Forelimb muscle (tissue), 1 donor: ENCODE measurements around the gene PTPRR. TPM values are rescaled to one million over a fixed set of nuclear protein-coding genes. Genes with fewer than 3 reads are reported as not detected.
"Not testable (repeated sequence)": the region's sequence is repeated elsewhere in the genome, so short reads cannot be mapped to it uniquely, and the experiment has no call there.

Experiments used
- DNase-seq: peaks from one replicate; pipeline ENCODE4 v3.0.0-alpha.2; 2013; ENCODE audit warnings: low read depth
- polyA plus RNA-seq: library from polyadenylated mRNA; unstranded; fragments of 120-200 nt; gene quantifications from one replicate; pipeline ENCODE4 v1.2.1, GENCODE V29; 2013; ENCODE audit not compliant: insufficient read length

Gene PTPRR
- polyA plus RNA-seq, 1 donor, result 0.67 TPM

DNA sequence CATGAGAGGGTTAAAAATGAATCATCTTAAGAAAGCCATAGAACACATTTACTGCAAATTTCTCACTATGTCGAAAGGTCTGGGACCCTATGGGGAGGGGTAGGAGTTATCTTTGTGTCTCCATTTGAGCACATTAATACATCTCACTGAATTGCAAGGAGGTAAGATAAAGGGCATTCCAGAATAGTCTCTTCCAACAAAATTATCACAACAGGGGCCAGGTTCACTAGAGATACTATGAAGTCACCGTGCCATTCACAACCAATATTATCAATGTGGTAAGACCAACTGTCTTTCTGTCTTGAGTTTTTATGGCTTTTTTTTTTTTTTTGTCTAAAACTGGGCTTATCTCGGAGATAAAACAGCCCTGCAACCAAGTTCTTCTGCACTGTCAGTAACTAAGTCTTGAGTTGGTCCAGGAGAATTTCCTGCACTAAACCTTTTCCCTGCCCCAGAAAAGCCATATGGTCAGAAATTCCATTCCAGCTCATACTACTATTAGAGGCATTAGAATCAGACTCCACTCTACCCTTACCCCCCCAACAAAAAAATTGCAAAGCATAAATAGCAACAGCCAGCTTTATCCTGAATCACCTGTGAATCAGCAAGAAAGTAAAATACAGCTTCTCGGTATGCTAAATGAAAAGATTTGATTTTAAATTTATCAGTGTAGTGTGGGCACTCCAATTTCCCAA, 79.7 kb downstream of the PTPRR start:
- no peak for DNase-seq

DNA sequence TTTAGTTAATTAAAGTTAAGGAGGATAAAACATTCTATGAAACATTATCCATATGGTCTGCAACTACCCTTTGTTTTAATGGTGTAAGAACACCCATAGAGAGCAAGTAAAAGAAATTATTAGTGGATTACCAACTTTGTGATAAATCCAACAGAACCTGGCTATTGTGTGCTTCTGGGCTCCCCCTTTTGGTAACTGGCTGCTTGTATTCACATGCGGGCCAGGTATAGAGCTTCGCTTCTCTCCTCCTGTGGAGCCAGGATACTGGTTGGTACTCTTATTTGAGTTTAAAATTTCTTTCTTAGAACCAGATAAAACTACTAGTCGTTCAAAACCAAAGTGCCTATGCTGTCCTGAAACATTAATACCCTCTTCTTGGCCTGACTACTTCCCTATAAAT, 81.0 kb downstream of the PTPRR start:
- DNase-seq, result no peak

DNA sequence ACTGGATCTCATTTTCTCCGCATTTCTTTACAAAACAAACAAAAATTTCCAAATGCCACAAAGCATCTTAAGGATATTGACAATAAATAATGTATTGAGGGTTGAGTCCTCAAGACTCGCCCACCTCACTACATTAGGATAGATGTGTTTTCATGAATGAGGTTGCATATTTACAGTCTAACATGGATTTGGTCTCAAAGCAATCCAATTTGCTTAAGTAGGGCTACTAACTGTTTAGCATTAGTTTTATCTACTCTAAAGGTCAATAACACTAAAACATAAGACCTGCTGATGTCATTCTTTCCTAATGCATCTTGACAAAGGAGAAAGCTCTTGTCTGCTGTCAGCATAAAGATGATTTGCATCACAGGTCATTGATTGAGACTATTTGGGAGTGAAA, 82.4 kb downstream of the PTPRR start:
- no peak for DNase-seq

DNA sequence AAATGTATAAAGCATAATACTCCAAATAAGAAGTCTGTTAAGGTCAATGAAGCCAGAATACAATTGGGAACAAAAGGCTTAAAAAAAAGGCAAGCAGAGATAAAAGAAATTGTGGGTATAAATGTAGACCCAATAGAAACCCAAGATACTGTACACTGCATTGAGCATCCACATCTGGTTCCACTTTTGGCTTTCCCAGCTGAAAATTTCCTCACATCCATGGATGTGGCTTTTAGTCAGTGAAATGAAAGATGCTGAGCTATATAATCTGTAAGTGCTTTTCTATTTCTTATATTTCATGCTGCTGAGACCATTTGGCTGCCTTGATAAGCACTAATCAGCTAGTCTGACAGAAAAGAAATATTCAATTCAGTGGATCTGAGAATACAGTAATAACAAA, 83.5 kb downstream of the PTPRR start:
- no peak for DNase-seq

DNA sequence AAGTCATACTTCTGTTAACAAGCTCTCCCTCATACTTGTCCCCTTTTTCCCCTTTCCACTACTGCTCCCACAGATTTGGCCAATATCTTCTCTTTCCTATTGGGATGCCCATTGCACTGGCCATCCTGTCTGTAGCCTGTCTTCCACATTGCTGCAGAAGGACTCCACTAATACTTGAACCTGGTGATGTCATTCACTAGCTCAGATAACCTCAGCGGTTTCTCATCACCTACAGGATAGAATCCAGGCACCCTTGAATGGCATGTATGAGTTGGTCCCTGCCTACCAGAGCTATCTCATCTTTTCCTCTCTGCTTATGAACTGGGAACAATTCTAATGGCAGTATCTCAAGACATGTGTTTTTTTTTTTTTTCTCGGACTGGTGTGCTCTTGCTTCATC, 84.6 kb downstream of the PTPRR start:
- no peak for DNase-seq

DNA sequence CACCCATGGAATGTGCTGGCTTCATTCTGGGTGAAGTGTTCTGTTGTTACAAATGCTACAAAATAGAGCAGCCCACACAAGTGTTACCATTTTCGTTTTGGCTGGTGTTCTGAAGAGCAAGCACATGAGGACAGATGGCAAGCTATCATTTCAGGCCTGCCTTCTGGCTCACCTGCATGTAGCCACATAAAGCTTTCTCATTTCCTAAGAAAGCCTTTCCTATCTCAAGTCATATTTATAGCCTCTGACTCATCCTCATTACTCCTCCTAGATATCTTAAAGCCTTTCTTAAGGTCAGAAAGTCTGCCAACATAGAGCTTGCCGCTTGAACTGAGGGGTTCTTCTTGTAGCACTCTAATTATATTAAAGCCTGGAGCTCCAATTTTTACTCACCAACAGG, 89.0 kb downstream of the PTPRR start:
- no peak for DNase-seq

DNA sequence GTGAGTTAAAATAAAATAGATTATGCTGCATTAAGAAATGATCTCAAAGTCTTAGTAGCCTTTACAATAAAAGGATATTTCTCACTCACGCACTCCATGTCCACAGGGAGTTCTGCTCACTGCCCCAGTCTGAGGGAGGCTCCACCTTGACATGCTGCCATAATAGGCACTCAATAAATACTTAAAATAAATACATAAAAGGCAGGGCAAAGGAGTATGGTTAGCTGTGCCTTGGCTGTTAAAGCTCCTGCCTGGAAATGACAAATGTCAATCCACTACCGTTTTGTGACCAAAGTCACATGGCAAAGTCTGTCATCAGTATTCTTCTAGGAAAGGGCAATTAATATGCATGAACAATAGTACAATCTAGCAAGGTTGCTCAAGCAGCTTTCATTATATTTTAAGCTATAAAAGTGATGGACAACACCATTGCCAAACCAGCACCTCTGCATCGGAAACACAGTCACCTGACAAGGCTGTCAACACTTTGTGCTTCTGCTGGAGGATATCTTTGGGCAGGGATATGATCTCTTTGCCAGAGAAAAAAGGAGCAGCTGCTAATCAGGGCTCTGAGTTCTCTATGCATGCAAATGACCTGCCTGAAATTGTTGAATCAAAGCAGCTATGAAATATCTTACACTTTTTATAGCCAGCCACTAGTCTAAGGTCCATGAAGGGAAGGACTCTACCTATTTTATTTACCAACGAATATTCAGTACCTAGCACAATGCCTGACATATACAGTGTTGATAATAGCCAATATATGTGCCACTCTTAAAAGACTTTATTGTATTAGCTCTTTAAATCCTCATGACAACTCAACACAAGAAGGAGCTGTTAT, 90.1 kb downstream of the PTPRR start:
- no peak for DNase-seq

DNA sequence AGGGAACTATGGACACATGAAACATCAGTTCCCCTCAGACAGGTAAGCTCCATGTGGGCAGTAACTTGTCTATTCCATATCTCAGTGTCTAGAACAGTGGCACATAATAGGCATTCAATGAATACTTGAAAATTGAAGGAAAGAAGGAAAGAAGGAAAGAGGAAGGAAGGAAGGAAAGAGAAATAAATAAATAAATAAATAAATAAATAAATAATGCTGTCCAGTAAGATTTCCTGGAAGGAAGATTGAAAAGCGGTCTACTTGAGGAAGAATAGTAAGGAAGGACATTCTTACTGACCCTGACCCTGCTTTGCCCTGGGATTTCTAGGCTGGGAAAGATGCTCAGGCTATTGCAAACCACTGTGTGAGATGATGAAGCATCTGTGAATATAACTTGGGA, 91.5 kb downstream of the PTPRR start:
- DNase-seq, result no peak

DNA sequence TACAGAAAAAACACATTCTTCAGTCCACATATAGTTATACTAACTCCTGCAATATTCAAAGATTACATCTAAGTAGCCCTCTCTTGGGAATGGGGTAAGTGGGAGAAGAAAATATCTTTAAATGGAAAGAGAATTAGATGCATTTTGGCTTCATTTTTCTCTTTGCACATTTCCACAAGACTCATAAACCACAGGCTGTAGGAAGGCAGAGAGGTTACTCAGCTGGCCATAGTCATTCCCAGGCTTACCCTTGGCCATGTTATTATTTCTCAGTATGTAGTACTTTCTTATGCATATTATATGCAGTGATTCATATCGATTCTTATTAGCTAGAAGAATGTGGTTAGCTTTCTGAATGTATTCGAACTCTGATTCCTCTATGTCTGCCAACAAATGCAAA, 92.2 kb downstream of the PTPRR start:
- no peak for DNase-seq

DNA sequence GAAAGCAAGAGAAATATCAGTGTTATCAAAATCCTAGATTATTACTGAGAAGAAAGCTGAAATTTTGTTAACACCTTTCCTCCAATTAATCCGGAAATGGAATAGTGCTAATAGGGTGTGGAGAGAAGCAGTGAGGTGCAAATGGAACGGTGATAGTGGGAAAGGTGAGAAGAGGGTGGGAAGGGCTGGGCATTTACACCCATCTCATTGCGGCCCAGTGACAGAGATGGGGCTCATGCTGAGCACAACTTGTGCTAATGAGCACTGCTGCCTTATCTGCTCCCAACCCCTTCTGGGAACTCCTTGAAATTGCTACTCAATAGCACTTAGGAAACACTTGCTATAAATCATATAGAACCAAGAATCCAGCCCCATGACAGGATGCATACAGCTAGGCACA, 94.4 kb downstream of the PTPRR start:
- DNase-seq, result no peak

DNA sequence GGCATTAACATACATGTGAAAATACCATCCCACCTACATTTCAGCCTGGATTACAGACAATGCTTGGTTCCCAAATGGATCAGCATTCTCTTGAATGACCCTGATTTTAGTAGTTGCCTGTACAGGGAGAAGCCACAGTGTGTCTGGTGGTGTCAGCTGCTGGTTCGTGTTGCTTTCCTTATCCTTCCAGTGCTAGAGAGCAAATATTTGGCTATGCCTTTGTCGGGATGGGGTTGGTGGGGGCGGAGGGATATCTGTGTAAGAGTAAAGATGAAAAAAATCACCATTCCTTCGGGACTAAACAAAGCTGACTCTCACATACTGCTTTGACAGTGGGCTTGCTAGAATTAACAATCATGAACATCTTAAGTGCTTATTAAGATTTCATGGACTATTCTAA, 96.0 kb downstream of the PTPRR start:
- DNase-seq, result no peak

DNA sequence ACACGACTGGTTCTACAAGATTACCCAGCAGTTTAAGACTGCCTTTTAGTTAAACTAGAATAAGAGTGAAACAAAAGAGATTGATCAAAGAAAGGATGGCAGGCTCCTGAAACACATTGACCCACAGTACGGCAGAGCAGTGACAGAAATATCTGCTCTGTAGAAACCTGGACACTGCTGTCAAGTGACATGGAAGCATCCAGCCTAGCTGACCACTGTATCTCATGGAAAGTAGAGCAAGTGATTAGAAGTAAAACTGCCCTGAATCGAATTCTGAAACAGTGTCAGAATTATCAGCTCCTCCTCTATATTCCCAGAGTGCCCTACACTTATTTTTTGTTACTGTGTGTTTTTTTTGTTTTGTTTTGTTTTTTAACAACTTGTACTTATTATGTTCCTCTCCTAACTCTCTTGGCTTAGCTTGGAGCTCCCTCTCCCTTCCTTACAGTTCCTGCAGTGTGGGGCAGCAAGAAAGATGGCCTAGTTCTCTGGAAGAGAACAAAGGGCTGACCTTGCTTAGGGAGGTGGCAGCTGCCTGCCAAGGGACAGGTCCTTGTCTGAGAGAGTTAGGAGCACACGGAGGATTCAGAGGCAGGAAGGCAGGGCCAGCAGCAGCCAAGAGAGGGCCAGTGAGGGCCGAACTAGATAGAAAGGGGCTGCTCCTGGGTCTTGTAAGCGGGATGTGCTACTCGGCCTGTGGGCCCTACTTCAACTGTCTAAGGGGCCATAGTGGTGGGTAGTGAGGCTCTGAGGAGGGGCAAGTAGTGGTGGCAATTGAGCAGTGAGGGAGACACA, 97.2 kb downstream of the PTPRR start:
- no peak for DNase-seq

DNA sequence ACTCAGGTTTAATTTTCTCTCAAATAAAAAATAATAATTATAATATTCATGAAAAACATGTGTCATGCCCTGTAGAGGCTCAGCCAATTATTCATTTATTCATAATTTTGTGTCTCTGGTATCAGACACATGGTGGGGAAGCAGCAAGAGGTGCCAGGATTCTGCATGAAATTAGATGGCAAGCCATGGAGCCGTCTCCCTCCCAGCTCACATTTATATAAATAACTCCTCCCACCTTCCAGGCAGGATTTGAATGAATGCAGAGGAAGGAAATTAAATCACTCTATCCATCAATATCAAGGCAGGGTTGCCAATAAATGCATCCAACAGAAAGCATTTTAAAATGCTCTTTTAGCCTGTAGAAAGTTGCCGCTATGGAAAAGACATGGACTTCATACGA, 98.1 kb downstream of the PTPRR start:
- DNase-seq, result no peak

DNA sequence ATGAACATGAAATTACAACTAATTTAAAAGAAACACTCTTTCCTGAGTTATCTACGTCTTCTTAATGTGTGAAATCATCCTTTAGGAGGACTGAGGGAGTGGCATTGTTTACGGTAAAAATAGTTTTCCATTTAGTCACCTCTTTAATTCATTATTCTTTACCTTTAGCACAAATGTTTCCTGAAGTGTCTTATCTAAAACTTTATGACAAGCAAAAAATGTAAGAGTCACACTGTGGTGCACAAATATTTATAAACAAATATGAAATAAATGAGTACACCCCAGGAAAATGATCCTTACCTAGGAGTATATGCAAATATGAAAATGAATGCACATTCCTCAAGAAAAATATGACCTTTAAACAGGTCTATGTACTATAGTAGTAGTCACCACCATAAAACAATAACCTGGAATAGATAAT, 104.6 kb downstream of the PTPRR start:
- no peak for DNase-seq

DNA sequence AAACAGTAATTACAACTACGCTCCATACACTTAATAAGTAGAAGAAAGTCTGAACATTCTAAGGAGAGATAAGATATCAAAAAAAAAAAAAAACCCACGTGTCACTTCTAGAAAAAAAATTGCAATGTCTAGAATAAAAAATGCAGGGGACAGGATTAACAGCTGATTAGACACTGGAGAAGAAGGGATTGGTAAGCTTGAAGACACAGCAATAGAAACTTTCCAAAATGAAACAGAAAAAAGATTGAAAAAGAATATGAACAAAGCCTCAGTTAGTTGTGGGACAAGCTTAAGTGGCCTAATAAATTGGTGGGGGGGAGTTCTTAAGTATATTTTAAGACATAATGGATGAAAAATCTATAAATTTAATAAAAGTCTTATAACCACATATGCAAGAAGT, 105.5 kb downstream of the PTPRR start:
- DNase-seq, result no peak

DNA sequence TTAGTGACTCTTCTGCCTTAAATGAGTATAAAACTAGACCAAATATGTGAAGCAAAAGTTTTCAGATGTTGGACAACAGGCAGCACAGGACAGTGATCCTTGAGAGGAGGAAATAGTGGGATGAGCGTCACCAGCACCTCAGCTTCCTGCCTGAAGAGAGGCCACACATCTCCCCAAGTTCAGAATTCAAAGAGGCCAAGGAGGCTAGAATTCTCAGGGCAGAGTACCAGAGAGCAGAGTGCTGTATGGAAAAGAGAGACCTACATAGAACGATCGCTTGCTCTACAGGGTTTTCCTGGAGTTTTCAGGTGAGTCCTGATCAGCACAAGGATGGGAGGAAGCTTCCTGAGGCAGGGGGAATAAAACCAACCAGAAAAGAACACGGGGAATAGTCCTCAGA, 107.0 kb downstream of the PTPRR start:
- no peak for DNase-seq

DNA sequence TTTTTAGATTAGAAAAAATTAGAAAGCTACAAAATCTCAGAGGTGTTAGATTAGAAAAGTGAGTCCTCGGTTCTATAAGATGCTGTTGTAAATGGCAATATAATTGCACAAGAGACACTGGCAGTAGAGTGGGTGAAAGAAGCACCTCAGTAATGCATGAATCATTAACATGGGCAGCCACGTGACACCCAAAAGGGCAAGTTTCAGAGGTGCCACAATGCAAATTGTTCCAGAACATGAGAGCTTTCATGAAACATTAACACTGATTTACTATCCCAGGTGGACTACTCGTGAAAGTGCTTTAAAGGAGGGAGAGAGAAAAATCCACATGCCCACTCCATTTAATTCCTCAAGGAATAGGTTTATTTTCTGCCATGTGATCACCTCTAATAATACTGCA, 108.4 kb downstream of the PTPRR start:
- no peak for DNase-seq

DNA sequence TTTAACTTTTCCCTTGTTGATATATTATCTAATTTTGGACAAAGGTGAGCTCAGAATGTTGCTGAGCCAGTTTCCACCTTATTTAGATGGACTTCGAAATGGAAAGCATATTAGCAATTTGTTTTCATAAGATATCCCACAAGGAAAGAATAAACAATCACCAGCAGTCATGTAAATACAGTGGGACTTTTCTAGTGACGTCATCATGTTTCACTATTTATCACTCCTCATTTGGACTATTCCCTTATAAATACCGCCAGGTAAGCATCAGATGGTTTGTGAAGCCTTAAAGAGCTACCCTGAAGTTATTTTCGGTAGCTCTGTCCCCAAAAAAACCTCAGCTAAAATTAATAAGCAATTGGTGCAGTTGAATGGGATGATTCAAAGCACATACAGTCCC, 110.7 kb downstream of the PTPRR start:
- DNase-seq, result no peak

DNA sequence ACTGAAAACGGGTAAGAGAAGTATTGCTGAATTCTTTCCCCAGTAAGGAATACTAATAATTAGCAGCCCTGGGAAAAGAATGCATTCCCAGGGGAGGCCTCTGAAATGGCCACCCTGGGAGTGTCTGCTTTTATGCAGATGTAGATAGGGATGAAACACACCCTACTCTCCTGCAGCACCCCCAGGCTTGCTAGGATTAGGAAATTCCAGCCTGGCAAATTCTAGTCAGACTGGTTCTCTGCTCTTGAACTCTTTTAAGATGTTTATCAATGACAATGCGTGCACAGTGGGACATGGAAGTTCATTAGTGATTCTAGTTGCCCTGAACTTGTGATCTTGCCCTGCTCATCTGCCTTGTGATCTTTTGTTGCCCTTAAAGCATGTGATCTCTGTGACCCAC, 112.5 kb downstream of the PTPRR start:
- not testable (repeated sequence) for DNase-seq

DNA sequence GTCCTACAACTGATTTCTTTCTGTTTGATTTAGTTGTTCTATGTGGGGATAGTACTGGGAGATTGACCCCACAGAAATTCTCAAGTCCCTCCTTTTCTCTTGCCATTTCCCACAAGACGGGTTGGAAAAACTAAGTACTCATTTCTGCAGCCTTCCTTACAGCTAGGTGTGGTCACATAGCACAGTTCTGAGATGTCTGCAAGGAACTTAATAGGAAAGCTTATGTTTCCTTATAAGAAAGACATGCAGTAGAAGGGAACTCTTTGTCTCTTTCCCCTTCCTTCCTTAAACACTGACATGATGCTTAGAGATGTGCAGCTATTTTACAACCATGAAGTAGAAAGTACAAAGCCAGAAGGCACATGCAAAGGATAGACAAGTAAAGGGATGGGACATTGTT, 113.7 kb downstream of the PTPRR start:
- no peak for DNase-seq

DNA sequence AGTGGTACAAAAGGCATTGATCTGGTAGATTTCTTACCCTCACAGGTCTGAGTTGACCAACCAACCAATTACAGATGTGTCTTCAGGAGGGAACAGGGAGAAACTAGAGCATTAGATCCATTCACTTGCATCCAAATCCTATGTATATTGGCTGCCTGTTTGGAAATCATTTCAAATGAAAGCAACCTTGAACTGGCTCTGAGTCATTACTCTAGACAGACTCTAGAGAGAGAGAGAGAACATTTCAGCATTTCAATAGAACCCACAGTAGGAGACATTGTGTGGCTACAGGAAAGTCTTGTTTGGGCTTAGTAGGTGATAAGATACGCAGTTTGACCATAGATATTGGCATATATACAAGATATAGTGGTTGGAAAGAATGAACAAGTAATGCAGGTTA, 114.5 kb downstream of the PTPRR start:
- DNase-seq, result no peak

DNA sequence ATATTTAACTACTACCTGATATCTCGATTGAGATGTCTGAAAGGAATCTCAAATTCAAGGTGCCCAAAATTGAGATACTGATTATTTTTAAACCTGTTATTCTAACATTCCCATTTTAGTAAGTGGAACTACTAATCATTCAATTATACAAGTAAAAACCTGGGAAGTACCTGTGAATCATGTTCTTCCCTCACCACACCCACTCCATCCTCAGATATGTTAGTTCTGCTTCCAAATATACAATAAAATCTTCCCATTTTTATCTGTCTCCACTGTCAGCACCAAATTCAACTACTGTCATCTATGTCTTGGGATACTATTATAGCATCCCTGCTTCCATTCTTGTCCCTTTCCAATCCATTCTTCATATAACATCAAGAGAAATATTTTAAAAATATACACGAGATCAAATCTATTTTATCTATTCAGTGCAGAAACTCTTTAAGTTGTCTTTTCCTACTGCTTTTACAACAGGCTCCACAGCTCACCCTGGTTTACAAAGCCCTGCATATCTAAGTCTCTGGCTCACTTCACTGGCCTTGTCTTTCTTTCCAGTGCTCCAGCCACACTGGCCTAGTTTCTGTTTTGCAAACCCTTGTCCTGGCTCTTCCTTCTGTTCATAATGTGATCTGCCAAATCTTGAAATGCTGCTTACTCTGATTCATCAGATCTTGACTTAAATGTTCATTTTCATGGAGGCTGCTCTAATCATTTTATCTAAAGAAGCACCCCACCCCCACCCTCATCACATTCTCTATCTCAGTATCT, 122.3 kb downstream of the PTPRR start:
- DNase-seq, result no peak
